ENCODE data around the gene CELF2. TPM values are rescaled to one million over a fixed set of nuclear protein-coding genes. Genes with fewer than 3 reads are reported as not detected.

Gene CELF2
- total and polyA plus RNA-seq, 12 donors = 13.0 to 90.9 (median 80.9) TPM

DNA sequence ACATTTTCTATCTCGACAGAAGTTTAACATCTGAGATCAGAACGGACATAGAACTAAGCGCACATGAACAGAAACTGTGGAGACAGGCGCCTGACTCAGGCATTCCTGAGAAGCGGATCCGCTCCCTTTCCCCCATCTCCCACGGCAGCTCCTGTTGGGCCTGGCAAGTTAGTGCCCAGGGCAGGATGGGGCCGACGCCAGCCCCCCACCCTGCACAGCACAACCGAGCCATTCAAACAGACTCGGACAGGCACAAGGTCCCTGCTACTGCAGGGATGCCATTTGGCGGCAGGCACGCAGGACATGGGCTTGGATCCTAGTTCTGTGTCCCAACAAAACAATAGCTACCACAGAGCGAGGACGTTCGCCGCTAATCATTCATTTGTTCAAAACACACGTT is 322.0 kb downstream of the CELF2 start:
- ATAC-seq (no peak), DNase-seq (no peak)
- TF ChIP-seq, protein P1, sequence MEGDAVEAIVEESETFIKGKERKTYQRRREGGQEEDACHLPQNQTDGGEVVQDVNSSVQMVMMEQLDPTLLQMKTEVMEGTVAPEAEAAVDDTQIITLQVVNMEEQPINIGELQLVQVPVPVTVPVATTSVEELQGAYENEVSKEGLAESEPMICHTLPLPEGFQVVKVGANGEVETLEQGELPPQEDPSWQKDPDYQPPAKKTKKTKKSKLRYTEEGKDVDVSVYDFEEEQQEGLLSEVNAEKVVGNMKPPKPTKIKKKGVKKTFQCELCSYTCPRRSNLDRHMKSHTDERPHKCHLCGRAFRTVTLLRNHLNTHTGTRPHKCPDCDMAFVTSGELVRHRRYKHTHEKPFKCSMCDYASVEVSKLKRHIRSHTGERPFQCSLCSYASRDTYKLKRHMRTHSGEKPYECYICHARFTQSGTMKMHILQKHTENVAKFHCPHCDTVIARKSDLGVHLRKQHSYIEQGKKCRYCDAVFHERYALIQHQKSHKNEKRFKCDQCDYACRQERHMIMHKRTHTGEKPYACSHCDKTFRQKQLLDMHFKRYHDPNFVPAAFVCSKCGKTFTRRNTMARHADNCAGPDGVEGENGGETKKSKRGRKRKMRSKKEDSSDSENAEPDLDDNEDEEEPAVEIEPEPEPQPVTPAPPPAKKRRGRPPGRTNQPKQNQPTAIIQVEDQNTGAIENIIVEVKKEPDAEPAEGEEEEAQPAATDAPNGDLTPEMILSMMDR (IDR thresholded peaks at IDR 0.05) = no peak
- 90 to 93% methylated on average over 18 of the region's 18 CpGs for whole genome bisulfite sequencing, 2 donors
- Histone ChIP-seq H3K4me3 (no peak overlapping the region), H3K4me1 (peaks cover 0 to 26% (median 12%) of the 10 kb centered on the region in 9 donors), H3K9me3 (no peaks in the 10 kb centered on the region), H3K36me3 (peaks cover 0 to 7% (median 0%) of the 10 kb centered on the region in 9 donors), H3K27me3 (no peaks in the 10 kb centered on the region), H3K27ac (no peak overlapping the region)
- intact Hi-C loops (cut with DNase I) = no loop called here

DNA sequence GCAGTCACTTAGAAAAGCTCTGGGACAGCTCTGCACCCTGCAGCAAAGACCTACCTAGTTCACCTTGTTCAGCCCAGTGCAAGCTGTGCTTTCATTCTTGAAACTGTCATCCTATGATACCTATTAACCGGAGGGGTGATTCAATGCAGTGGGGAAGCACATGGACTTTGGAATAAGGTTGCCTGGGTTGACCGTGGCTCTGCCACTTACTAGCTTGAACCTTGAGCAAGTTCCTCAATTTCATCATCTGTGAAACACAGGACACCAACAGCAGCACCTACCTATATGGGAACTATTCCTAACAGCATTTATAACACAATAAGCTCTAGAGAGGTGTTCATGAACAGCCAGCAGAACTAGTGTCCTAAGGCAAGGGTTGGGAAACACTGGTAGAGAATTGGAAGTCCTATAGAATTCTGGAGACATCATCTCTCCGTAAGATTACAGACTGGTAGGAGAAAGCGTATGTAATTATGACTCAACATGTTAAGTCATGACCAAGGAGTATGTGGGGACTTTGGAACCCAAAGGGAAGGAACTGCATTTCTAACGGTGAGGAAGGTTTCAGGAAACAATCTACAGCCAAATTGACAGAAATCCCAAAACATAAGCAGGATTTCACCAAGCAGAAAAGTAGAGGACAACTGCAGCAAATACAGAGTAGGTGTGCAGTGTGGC is 323.8 kb downstream of the CELF2 start:
- Histone ChIP-seq H3K36me3 (no peaks in the 10 kb centered on the region), H3K4me1 (peaks cover 0 to 30% (median 11%) of the 10 kb centered on the region in 9 donors), H3K27me3 (no peaks in the 10 kb centered on the region), H3K9me3 (no peaks in the 10 kb centered on the region), H3K27ac (no peak overlapping the region), H3K4me3 (no peak overlapping the region)
- DNase-seq (no peak), ATAC-seq (no peak)
- TF ChIP-seq, protein P1 (IDR thresholded peaks at IDR 0.05) = no peak
- intact Hi-C loops (cut with DNase I) = no loop called here
- WGBS, 2 donors = 85 to 88% methylated on average over 5 of the region's 5 CpGs

DNA sequence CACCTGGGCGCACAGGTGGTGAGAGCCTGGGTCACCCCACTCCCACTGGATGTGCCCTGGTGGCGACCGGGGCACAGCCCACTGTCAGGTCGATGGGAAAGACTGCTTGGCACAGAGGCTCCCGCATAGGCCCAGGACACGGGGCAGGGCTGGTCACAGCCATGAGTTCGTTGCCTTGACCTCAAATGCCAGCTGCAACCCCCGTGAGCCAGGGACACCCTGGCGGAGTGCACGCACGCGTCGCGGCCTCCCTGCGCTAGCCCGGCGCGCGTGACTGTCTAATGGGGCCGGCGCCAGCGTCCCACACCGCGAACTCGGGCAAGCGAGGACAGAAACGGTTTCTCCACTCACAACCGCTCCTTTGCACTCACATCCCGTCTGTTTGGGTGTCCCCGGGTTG is 326.4 kb downstream of the CELF2 start:
- H3K4me1 ChIP-seq = peaks cover 0 to 14% (median 6%) of the 10 kb centered on the region in 9 donors
- H3K4me3 ChIP-seq = no peak overlapping the region
- TF ChIP-seq, protein P1 (IDR thresholded peaks at IDR 0.05) = no peak
- WGBS, 2 donors = 95 to 97% methylated on average over 30 of the region's 30 CpGs
- no peak overlapping the region for H3K27ac ChIP-seq
- no peaks in the 10 kb centered on the region for H3K36me3 ChIP-seq
- peak in 1 of 8 donors; percentile 28 for ATAC-seq
- no peaks in the 10 kb centered on the region for H3K27me3 ChIP-seq
- no peak for DNase-seq
- no peaks in the 10 kb centered on the region for H3K9me3 ChIP-seq
- intact Hi-C loops (cut with DNase I) = no loop called here

DNA sequence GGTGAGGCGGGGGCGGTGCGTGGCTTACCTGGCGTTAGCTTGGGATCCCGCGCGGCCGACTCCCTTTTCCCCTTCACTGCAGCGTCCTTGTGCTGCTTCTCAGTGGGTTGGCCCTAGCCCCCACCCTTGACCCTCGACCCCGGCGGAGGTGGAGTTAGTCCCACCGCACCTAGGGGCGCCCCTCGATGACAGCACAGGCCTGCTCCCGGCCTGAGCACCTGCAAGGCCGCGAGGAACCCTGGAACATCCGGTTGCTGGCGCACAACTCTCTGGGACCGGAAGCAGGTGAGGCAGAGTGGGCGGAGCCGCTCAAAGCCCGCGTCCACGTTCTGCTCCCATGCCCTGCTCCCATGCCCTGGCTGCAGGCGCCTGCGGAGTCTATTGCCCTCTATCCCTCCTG is 326.9 kb downstream of the CELF2 start:
- intact Hi-C loops (cut with DNase I) = no loop called here
- DNase-seq (no peak), ATAC-seq (peak in 1 of 8 donors; percentile 43)
- TF ChIP-seq, protein P1 (IDR thresholded peaks at IDR 0.05) = no peak
- Histone ChIP-seq H3K4me1 (peaks cover 0 to 11% (median 6%) of the 10 kb centered on the region in 9 donors), H3K27ac (no peak overlapping the region), H3K27me3 (no peaks in the 10 kb centered on the region), H3K9me3 (no peaks in the 10 kb centered on the region), H3K36me3 (no peaks in the 10 kb centered on the region), H3K4me3 (no peak overlapping the region)
- 82 to 93% methylated on average over 25 to 28 of the region's 28 CpGs for WGBS, 2 donors
